Parathyroid adenoma (tissue), 2 donors: ENCODE results near the gene ZNF311.

Experiments
- H2AFZ ChIP-seq: fragments of 300-600 bp; sonication (generic); one replicate; pipeline ENCODE4 v1.7.0; 2017; ENCODE audit warnings: antibody characterized with exemption, mild to moderate bottlenecking
- H3K27ac ChIP-seq: fragments of 300-600 bp; sonication (generic); one replicate; pipeline ENCODE4 v1.7.0; 2017
- H3K27me3 ChIP-seq: fragments of 300-600 bp; sonication (generic); one replicate; pipeline ENCODE4 v1.7.0; 2017; ENCODE audit warnings: low read length; ENCODE audit not compliant: control insufficient read depth, insufficient read depth
- H3K36me3 ChIP-seq: fragments of 300-600 bp; sonication (generic); one replicate; pipeline ENCODE4 v1.7.0; 2017; ENCODE audit warnings: low read length; ENCODE audit not compliant: control insufficient read depth, insufficient read depth
- H3K4me1 ChIP-seq: fragments of 300-600 bp; sonication (generic); one replicate; pipeline ENCODE4 v1.7.0; 2017; ENCODE audit warnings: control low read depth
- H3K4me2 ChIP-seq: fragments of 300-600 bp; sonication (generic); one replicate; pipeline ENCODE4 v1.7.0; 2017; ENCODE audit warnings: low read length
- H3K4me3 ChIP-seq: fragments of 300-600 bp; sonication (generic); one replicate; pipeline ENCODE4 v1.7.0; 2017; ENCODE audit warnings: low read depth, low read length
- H3K79me2 ChIP-seq: fragments of 300-600 bp; sonication (generic); one replicate; pipeline ENCODE4 v1.7.0; 2017; ENCODE audit warnings: control low read depth
- H3K9ac ChIP-seq: fragments of 300-600 bp; sonication (generic); one replicate; pipeline ENCODE4 v1.7.0; 2017; ENCODE audit warnings: mild to moderate bottlenecking
- H3K9me3 ChIP-seq: fragments of 300-600 bp; sonication (generic); one replicate; pipeline ENCODE4 v1.7.0; 2017; ENCODE audit warnings: low read length; ENCODE audit not compliant: control insufficient read depth
- CTCF ChIP-seq: fragments of 300-600 bp; sonication (generic); IDR thresholded peaks from one replicate; pipeline ENCODE4 v1.7.0; 2017; ENCODE audit warnings: antibody characterized with exemption, mild to moderate bottlenecking
- donor health status: primary hyperparathyroidism.

ZNF311 gene

GRCh38 chr6:29008089-29008488 is 3.0 kb upstream of the ZNF311 start:
- H3K4me2 ChIP-seq = no peak overlapping the region
- no peak overlapping the region for H3K9ac ChIP-seq
- TF ChIP-seq CTCF = no peak
- H3K4me3 ChIP-seq = no peak overlapping the region
- no peaks in the 10 kb centered on the region for H3K36me3 ChIP-seq
- H3K27ac ChIP-seq = no peak overlapping the region
- H3K4me1 ChIP-seq = no peaks in the 10 kb centered on the region
- H3K9me3 ChIP-seq = no peaks in the 10 kb centered on the region
- no peak overlapping the region for H2AFZ ChIP-seq
- no peaks in the 10 kb centered on the region for H3K79me2 ChIP-seq
- H3K27me3 ChIP-seq = no peaks in the 10 kb centered on the region

- H3K36me3 ChIP-seq = no peaks in the 10 kb centered on the region
- no peak overlapping the region for H2AFZ ChIP-seq
- H3K79me2 ChIP-seq = no peaks in the 10 kb centered on the region
- no peak overlapping the region for H3K9ac ChIP-seq
- TF ChIP-seq CTCF = no peak
- H3K4me1 ChIP-seq = no peaks in the 10 kb centered on the region
- H3K4me2 ChIP-seq = no peak overlapping the region
- H3K4me3 ChIP-seq = no peak overlapping the region
- no peaks in the 10 kb centered on the region for H3K9me3 ChIP-seq
- no peaks in the 10 kb centered on the region for H3K27me3 ChIP-seq
- H3K27ac ChIP-seq = no peak overlapping the region
These were observed 8.1 kb downstream of the ZNF311 start for GRCh38 chr6:28996844-28997510.

- Histone ChIP-seq H3K36me3 (no peaks in the 10 kb centered on the region), H3K27ac (no peak overlapping the region), H3K4me2 (no peak overlapping the region), H3K9me3 (no peaks in the 10 kb centered on the region), H3K4me1 (no peaks in the 10 kb centered on the region), H3K4me3 (no peak overlapping the region), H3K79me2 (no peaks in the 10 kb centered on the region), H2AFZ (no peak overlapping the region), H3K9ac (no peak overlapping the region), H3K27me3 (no peaks in the 10 kb centered on the region)
- TF ChIP-seq CTCF = no peak
These were observed 9.9 kb downstream of the ZNF311 start for GRCh38 chr6:28995093-28995650.

GRCh38 chr6:28988536-28989311 is 16.4 kb downstream of the ZNF311 start:
- no peaks in the 10 kb centered on the region for H3K27me3 ChIP-seq
- no peak overlapping the region for H2AFZ ChIP-seq
- no peaks in the 10 kb centered on the region for H3K36me3 ChIP-seq
- no peaks in the 10 kb centered on the region for H3K4me1 ChIP-seq
- TF ChIP-seq CTCF = no peak
- H3K27ac ChIP-seq = no peak overlapping the region
- H3K9me3 ChIP-seq = no peaks in the 10 kb centered on the region
- no peak overlapping the region for H3K4me2 ChIP-seq
- H3K9ac ChIP-seq = no peak overlapping the region
- H3K79me2 ChIP-seq = no peaks in the 10 kb centered on the region
- no peak overlapping the region for H3K4me3 ChIP-seq
